GM10266 (cell line): ENCODE data around the gene LYPD6B.

Source experiments
- DNase-seq: peaks from one replicate; pipeline ENCODE4 v3.0.0; 2012; ENCODE audit errors: extremely low spot score
- TF ChIP-seq, protein P1 (sequence below): IDR thresholded peaks from 2 replicates; pipeline ENCODE4 v1.5.1; 2012; ENCODE audit warnings: mild to moderate bottlenecking, low read depth; ENCODE audit not compliant: control insufficient read depth, insufficient read depth; ENCODE audit errors: missing control alignments

The LYPD6B gene

GRCh38 chr2:149200109-149200520, 161.6 kb downstream of the LYPD6B start:
- TF ChIP-seq, protein P1, sequence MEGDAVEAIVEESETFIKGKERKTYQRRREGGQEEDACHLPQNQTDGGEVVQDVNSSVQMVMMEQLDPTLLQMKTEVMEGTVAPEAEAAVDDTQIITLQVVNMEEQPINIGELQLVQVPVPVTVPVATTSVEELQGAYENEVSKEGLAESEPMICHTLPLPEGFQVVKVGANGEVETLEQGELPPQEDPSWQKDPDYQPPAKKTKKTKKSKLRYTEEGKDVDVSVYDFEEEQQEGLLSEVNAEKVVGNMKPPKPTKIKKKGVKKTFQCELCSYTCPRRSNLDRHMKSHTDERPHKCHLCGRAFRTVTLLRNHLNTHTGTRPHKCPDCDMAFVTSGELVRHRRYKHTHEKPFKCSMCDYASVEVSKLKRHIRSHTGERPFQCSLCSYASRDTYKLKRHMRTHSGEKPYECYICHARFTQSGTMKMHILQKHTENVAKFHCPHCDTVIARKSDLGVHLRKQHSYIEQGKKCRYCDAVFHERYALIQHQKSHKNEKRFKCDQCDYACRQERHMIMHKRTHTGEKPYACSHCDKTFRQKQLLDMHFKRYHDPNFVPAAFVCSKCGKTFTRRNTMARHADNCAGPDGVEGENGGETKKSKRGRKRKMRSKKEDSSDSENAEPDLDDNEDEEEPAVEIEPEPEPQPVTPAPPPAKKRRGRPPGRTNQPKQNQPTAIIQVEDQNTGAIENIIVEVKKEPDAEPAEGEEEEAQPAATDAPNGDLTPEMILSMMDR: no peak
- DNase-seq: no peak

DNA sequence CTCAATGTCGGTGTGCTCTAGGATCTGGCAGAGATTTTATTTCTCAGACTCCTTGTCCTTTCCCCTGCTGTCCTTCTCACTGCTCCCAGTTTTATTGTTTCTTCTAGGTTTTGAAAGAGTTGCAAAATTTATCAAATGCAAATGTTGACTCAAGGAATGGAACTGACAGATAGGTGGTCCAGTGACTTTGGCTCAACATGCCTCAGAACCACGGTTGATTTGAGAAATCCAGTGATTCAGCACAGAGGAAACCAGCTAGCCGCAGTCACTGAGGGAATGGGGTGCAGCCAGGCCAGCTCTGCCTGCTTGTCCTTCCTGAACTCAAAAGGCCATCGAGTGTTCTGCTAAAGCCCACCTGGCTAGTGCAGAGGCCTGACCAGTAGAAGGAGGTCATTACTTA, 166.2 kb downstream of the LYPD6B start:
- TF ChIP-seq, protein P1: no peak
- no peak for DNase-seq

GRCh38 chr2:149205143-149205542, 166.6 kb downstream of the LYPD6B start:
- DNase-seq: no peak
- TF ChIP-seq, protein P1: no peak

DNA sequence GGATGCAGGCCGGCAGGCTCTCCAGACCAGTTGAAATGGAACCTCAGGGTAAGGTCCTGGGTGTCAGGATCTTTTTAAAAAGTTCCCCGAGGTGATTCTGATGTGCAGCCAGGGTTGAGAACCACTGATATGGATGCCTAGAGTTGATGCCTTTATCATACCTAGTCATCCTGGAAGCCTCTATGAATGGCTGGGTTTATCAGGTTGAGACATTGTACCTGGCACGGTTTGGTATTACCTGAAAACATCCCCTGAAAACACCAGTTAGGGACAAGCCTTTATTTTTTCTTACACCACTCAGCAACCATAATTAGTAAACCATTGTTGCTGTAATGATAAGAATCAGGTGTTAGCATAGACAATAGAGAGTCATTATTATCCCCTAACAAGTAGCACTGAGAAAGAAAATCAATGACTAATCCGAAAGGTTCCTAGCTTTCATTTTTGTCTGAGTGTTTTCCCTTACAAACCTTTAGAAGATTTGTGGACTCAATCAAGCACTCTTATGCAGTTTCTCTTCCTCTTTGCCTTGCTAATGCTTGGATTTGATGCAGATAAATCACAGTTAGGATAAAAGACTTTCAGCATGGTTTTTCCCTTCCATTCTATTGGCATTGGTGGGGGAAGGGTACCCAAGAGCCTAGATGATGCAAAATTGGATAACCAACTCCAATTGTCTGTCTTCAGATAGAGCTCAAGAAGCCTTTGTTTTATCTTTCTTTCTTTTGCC, 175.4 kb downstream of the LYPD6B start:
- no peak for DNase-seq
- TF ChIP-seq, protein P1: no peak

DNA sequence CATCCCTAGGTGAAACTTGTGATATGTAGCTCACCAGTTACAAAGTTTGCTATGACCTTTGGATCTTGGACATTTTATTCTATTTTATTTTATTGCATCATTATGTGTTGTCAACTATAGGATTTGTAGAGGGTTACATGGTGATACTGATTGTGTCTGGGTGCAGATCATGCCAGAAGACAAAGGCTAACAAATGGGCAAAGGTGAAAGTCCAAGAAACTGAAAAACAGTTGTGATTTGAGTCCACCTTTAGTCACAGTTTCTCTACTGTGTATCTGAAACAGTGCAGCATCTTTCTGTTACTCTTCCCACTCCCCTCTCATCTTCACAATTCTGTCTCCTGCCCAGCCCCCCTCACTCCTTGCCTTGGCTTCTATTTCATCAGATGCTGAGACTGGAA, 180.0 kb downstream of the LYPD6B start:
- DNase-seq: no peak
- TF ChIP-seq, protein P1: no peak

GRCh38 chr2:149219856-149220255, 181.4 kb downstream of the LYPD6B start:
- TF ChIP-seq, protein P1: no peak
- DNase-seq: no peak

- DNase-seq: no peak
- TF ChIP-seq, protein P1: no peak
Measured at GRCh38 chr2:149221002-149221401, 182.5 kb downstream of the LYPD6B start.
